Astrocyte (in vitro differentiated cells and primary cell): ENCODE results near the gene CACNA1E.

Experiments used
- CTCF ChIP-seq: IDR thresholded peaks from 2 replicates; pipeline ENCODE4 v1.5.1; 2011; ENCODE audit warnings: low read depth, mild to moderate bottlenecking, inconsistent platforms, low read length, moderate library complexity; ENCODE audit not compliant: insufficient read depth
- EZH2 ChIP-seq: IDR thresholded peaks from 2 replicates; pipeline ENCODE4 v1.6.1; 2012; ENCODE audit warnings: mild to moderate bottlenecking, low read length, inconsistent platforms; ENCODE audit not compliant: insufficient read depth

- TF ChIP-seq CTCF (no peak), EZH2 (no peak)
Measured at GRCh38 chr1:181803421-181803820, 320.1 kb downstream of the CACNA1E start.
